G401 (cell line): ENCODE results near the gene SUPT3H. TPM values are rescaled to one million over a fixed set of nuclear protein-coding genes. Genes with fewer than 3 reads are reported as not detected.
"Not testable (repeated sequence)": the region's sequence is repeated elsewhere in the genome, so short reads cannot be mapped to it uniquely, and the experiment has no call there.

Source experiments
- DNase-seq: peaks from one replicate; pipeline ENCODE4 v3.0.0-alpha.2; 2015; ENCODE audit warnings: low spot score
- in situ Hi-C: cut with HindIII; loops from 2 replicates; pipeline ENCODE4 v1.10.0; 2016; ENCODE audit warnings: low sequenced_read_pairs, mixed read lengths
- total RNA-seq: library from RNA; depleted of rRNA; stranded (reverse); fragments of >200 nt; shearing (Covaris generic); gene quantifications from 2 replicates; pipeline ENCODE4 v1.2.3, GENCODE V29; 2014

SUPT3H gene
- total RNA-seq, 1 experiment from 2014 or later: 10.9 TPM

DNA sequence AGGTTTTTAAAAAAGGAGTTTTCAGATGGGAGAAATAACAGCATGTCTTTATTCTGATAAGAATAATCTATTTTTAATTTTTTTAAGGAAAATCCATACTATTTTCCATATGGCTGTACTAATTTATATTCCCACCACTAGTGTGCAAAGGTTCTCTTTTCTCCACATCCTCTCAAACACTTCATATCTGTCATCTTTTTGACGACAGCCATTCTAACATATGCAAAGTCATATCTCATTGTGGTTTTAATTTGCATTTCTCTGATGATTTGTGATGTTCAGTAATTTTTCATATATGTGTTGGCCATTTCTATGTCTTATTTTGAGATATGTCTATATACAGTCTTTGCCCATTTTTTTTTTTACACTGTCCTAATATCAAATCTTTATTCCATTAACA lies 330.2 kb downstream of the SUPT3H start:
- in situ Hi-C loops: no loop called here
- DNase-seq: no peak

- in situ Hi-C loops: no loop called here
- no peak for DNase-seq
Measured at GRCh38 chr6:45045253-45045601, 332.5 kb downstream of the SUPT3H start.

DNA sequence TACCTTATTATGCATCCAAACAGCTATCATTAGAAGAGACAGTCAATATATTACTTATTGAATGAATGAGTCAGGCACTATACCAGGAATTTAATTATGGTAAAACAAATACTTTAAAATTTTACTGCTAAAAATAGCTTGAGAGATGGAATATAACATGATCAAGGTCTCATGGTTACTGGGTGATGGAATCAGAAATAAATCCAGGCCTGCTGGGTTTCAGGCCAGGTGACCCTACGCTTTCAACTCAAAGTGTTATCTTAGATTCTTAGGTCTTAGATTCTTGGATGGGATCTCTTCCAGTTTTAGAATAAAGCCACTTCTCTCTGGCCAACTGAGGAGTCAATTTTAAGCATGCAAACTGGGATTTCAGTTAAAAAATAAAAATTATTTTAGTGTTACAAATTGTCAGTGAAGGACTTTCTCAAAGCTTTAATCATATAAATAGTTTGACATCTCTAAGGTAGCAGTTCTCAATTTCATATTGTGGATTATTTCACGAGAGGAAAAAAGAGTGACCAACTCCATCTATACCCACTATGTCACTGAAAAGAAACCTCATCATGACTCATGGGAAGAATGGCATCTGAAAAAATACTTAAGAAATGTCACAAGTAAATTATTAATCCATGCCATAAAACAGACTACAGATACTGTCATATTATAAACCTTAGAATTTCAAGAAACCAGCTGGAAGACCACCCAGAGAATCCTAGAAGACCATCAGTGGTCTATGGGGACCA lies 333.1 kb downstream of the SUPT3H start:
- no peak for DNase-seq
- in situ Hi-C loops: no loop called here

GRCh38 chr6:45044086-45044485 lies 333.6 kb downstream of the SUPT3H start:
- in situ Hi-C loops: no loop called here
- DNase-seq: no peak

- in situ Hi-C loops, DNase-seq: not testable (repeated sequence)
Measured at GRCh38 chr6:45042673-45043072, 335.1 kb downstream of the SUPT3H start.

DNA sequence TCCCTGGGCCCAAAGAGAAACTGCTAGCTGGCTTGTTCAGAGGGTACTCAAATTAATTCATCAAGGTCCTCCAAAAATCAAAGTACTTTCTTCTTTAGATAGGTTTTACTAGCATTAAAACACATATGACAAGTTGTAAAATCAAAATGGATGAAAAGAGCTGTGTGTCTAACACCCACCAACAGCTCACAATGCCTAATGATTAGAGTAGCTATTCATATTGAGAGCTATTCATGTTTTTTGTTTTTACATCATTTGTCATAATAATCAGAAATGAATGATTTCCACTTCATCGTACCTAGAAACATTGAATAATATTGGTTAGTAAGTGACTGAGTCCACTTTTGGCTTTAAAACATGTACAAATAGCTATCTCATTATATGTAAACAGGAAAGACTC lies 339.5 kb downstream of the SUPT3H start:
- no peak for DNase-seq
- in situ Hi-C loops: no loop called here

GRCh38 chr6:45036103-45036502 lies 341.6 kb downstream of the SUPT3H start:
- no peak for DNase-seq
- in situ Hi-C loops: no loop called here

DNA sequence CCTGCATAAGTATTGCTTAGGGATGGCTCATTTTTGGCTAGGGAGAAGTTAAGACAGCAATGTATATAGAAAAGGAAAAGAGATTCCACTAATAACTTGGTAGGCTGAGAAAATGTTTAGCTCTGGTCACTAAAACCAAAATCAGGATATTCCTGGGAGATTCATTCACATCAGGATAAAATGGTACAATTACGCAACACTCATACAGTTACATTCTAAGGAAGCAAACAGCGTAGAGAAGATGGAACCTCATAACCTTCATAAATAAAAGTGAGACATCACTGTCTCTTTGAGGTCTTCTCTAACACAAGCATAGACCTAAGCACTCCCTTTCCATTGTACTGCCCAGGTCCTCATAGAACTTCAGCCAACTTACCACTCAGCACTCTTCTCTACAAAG lies 345.3 kb downstream of the SUPT3H start:
- DNase-seq: no peak
- in situ Hi-C loops: no loop called here

GRCh38 chr6:45031601-45032000 lies 346.1 kb downstream of the SUPT3H start:
- in situ Hi-C loops: no loop called here
- DNase-seq: no peak

GRCh38 chr6:45027126-45027525 lies 350.6 kb downstream of the SUPT3H start:
- no peak for DNase-seq
- in situ Hi-C loops: no loop called here

GRCh38 chr6:45026003-45026516 lies 351.7 kb downstream of the SUPT3H start:
- in situ Hi-C loops: no loop called here
- DNase-seq: no peak

DNA sequence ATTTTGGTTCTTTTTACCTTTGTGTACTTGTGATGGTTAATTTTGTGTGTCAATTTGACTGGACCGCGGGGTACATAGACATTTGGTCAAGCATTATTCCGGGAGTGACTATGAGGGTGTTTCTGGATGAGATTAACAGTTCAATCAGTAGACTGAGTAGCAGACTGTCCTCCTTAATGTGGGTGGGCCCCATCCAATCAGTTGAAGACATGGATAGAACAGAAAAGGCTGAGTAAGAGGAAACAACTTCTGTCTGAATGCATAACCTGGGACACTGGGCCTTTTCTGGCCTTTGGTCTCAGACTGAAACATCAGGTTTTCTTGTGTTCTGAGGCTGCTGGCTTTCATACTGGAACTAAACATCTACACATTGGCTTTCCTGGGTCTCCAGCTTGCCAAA lies 353.1 kb downstream of the SUPT3H start:
- in situ Hi-C loops: no loop called here
- DNase-seq: no peak

DNA sequence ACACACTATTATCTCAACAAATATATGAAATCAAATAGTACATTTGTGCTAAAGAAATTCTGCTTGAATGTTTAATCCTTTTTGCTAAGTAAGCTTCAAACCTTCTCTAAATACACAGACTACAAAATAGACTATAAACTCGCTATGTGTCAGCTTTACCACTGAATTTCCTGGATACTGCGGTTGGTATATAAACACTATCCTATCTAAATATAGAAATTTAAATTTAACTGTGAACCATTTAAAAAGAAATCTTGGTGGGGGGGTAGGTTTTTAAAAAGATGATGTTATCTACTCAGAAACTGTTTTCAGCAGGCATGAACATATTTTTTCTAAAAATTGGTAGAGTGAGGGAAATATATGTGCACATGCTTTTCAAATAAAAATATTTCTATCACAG lies 356.1 kb downstream of the SUPT3H start:
- no peak for DNase-seq
- in situ Hi-C loops: no loop called here

GRCh38 chr6:45012687-45013086 lies 365.0 kb downstream of the SUPT3H start:
- DNase-seq: no peak
- in situ Hi-C loops: no loop called here

DNA sequence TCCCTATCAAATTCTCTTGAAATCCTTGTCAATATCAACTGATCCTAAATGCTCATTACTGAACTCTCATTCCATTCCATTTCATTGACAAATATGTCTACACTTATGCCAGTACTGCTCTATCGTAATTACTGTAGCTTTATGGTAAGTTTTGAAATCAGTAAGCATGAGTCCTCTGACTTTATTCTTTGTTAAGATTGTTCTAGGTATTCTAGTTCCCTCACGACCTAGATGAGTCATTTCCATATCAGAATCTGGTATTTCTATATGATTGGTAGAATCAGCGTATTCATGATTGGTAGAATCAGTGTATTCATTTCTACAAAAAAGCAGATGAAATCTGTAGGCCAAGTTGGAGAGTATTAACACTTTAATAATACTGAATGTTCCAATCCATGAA lies 368.2 kb downstream of the SUPT3H start:
- in situ Hi-C loops: no loop called here
- no peak for DNase-seq

DNA sequence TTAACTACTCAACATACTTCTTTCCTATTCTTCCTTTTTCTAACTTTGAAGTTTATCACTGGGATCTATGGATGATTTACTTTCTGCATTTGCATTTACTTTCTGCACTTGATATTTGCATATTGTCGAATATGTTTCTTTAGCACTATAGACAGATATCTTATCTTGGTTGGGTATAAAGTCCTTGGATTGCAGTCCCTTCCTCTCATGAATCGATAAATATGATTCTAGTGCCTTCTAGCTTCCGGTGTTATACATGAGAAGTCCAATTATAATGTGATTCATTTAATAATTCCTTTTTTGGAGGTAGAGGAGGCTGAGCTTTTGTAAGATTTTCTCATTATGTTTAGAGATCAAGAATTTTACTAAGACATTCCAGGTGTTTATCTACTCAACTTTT lies 370.8 kb downstream of the SUPT3H start:
- in situ Hi-C loops: no loop called here
- no peak for DNase-seq

- in situ Hi-C loops: no loop called here
- no peak for DNase-seq
Measured at GRCh38 chr6:45003961-45004360, 373.8 kb downstream of the SUPT3H start.

DNA sequence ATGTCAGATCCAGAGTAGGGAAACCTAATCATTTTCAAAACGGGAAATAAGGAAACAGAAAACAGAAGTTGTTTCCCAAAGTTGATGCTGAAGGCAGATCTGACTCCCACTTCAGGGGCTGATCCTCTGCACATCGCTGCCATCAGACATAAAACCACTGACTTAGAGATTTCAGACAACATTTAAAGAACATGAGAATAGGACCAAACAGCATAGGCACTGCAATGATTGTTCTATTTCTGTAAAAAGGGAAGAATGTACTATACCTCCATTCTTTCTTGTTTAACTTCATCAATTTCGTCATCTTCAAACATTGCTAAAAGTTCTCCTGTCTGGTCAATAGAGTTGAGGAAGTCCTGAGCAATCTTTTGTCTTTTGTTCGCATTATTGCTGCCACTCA lies 374.3 kb downstream of the SUPT3H start:
- in situ Hi-C loops: no loop called here
- DNase-seq: no peak

DNA sequence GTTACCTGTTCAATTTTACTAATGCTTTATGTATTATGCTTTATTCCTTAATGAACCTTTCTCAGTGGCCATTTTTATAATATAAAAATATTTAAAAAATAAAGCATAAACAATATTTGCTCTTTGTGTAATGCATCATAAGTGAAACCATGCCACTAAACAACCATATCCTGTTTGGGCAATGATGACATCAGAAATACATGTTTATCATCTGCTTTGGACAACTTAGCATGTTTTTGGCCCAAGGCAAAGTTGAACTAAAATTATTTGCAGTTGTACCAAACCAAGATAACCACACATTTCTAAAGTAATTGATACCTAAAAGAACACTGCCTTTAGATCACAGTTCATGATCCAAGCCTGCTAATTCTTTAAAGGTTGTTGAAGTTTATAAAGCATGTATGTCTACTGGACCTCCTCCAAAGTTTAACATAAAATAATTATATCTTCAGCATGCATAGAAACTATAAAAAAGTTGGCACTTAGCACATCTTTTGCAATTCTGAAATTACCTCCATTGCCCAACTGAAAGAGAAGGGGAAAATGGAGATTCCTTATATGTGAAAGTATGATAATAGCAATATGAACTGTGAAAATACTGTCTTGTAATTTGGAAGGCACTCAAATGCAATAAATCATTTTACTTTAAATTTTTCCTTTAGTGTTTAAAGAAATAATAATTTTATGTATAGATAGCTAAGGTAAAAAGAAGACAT lies 375.2 kb downstream of the SUPT3H start:
- DNase-seq: no peak
- in situ Hi-C loops: no loop called here

GRCh38 chr6:45001663-45002062 lies 376.1 kb downstream of the SUPT3H start:
- DNase-seq: no peak
- in situ Hi-C loops: no loop called here

GRCh38 chr6:45000833-45001232 lies 376.9 kb downstream of the SUPT3H start:
- DNase-seq: no peak
- in situ Hi-C loops: no loop called here
